ENCODE measurements around the gene UBE2L5.

Gene UBE2L5

GRCh38 chr13:30477346-30478195, 55.3 kb downstream of the UBE2L5 start:
- DNase-seq (ENCODE audit: low spot score) = no peak
